C4-2B (cell line): ENCODE data around the gene USE1.
"Not testable (repeated sequence)": the region's sequence is repeated elsewhere in the genome, so short reads cannot be mapped to it uniquely, and the experiment has no call there.

Experiments
- H3K27ac ChIP-seq: fragments of 450-650 bp; 2 replicates; pipeline ENCODE4 v1.5.1; 2017
- CTCF ChIP-seq: fragments of 450-650 bp; conservative IDR thresholded peaks from 2 replicates; pipeline ENCODE4 v1.5.1; 2017; ENCODE audit warnings: mild to moderate bottlenecking
- ZFX ChIP-seq: fragments of 450-650 bp; IDR thresholded peaks from 2 replicates; pipeline ENCODE4 v1.6.1; 2017

Gene USE1

GRCh38 chr19:17183271-17183761 is 31.8 kb upstream of the USE1 start:
- TF ChIP-seq ZFX (no peak), CTCF (no peak)

GRCh38 chr19:17183858-17184321 is 31.3 kb upstream of the USE1 start:
- H3K27ac ChIP-seq = no peak overlapping the region
- no peak for TF ChIP-seq ZFX
- no peak for TF ChIP-seq CTCF

More at GRCh38 chr19:17183271-17183761, 31.8 kb upstream of the USE1 start:
- H3K27ac ChIP-seq = no peak overlapping the region

GRCh38 chr19:17184371-17184841 is 30.8 kb upstream of the USE1 start:
- TF ChIP-seq ZFX (no peak), CTCF (no peak)

GRCh38 chr19:17185590-17185989 is 29.6 kb upstream of the USE1 start:
- TF ChIP-seq CTCF (no peak), ZFX (no peak)
- H3K27ac ChIP-seq = no peak overlapping the region

More at GRCh38 chr19:17184371-17184841, 30.8 kb upstream of the USE1 start:
- no peak overlapping the region for H3K27ac ChIP-seq

- not testable (repeated sequence) for H3K27ac ChIP-seq
Measured at GRCh38 chr19:17191736-17192135, 23.4 kb upstream of the USE1 start.

GRCh38 chr19:17192751-17193150 is 22.4 kb upstream of the USE1 start:
- TF ChIP-seq CTCF (no peak), ZFX (no peak)
- H3K27ac ChIP-seq = no peak overlapping the region

- no peak overlapping the region for H3K27ac ChIP-seq
- TF ChIP-seq CTCF (no peak), ZFX (no peak)
Measured at GRCh38 chr19:17194608-17195007, 20.5 kb upstream of the USE1 start.

- H3K27ac ChIP-seq = no peak overlapping the region
- TF ChIP-seq CTCF = no peak
Measured at GRCh38 chr19:17195106-17195505, 20.1 kb upstream of the USE1 start.
